Right hindlimb (tissue), 1 donor: ENCODE results near the gene LMBR1.

Experiments
- DNase-seq: peaks from one replicate; pipeline ENCODE4 v3.0.0-alpha.2; 2018

LMBR1 gene

GRCh38 chr7:156680281-156680680 is 212.7 kb downstream of the LMBR1 start:
- no peak for DNase-seq

GRCh38 chr7:156677374-156678054 is 215.5 kb downstream of the LMBR1 start:
- DNase-seq: no peak

GRCh38 chr7:156676263-156676662 is 216.7 kb downstream of the LMBR1 start:
- no peak for DNase-seq

DNA sequence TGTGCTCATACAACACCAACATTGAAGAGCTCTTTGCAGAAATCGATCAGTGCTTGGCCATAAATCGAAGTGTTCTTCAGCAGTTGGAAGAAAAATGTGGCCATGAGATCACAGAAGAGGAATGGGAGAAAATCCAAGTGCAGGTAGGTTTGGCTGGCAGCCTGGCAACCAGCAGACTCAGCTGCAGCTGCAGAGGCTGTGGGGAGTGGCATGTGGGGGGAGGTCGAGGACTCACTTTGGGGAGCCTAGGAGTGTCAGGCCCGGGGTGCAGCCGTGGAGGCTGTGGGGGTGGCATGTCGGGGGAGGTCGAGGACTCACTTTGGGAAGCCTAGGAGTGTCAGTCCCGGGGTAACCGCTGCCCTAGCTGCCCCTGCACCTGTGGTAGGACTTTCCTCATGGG is 217.3 kb downstream of the LMBR1 start:
- no peak for DNase-seq

DNA sequence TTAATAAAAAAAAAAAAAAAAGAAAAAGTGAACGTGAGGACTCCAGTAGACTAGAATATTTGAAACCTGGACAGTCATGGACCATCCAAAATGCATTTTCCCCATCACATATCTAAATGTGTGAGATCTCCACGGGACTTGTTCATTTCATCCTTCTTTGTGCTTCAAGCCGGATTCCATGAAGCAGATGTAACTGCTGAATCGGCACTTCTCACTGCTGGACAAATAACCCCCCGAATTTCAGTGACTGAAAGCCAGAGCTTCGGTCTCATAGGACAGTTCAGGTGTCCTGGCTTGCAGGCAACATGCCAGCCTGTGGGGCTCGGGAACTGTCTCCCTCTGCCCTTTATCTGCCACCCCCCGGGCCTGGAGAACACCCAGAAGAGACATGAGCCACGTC is 219.1 kb downstream of the LMBR1 start:
- no peak for DNase-seq

GRCh38 chr7:156673454-156673853 is 219.5 kb downstream of the LMBR1 start:
- DNase-seq: no peak

GRCh38 chr7:156669035-156669828 is 223.8 kb downstream of the LMBR1 start:
- no peak for DNase-seq

GRCh38 chr7:156668130-156668741 is 224.7 kb downstream of the LMBR1 start:
- DNase-seq: no peak

- no peak for DNase-seq
Observed at GRCh38 chr7:156667110-156667426, 225.9 kb downstream of the LMBR1 start.

DNA sequence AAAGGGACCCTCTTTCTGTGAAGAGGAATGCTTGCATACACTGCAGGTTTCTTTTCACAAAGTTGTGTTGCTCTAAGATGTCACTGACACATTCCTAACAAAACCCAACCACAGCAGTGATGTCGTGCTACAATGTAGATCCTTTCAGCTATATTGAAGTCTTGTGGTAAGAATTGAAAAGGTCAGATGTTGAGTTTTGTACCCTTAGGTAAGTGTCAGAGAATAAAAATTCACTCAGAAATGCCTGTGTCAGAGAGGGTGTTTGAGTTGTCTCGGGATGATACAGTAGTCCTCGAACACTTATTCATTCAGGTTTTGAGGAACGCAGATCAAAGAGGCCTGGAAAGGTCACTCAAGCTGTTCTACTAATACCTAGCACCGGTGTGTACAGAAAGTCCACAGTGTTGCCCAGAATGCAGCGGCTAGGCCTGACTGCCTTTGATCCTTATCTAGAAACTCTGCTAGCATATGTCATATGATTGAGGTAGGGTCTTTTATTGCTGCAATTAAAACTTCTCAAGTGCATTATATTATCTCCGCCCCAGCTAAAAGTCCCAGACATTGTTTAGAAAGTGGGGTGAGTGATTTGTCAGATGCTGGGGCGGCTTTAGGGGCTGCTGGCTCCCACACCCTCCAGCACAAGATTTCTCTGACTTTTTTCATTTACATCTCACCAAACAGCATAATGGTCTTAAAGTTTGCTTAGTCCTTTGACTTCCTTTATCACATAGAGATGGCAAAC is 226.4 kb downstream of the LMBR1 start:
- DNase-seq: no peak

DNA sequence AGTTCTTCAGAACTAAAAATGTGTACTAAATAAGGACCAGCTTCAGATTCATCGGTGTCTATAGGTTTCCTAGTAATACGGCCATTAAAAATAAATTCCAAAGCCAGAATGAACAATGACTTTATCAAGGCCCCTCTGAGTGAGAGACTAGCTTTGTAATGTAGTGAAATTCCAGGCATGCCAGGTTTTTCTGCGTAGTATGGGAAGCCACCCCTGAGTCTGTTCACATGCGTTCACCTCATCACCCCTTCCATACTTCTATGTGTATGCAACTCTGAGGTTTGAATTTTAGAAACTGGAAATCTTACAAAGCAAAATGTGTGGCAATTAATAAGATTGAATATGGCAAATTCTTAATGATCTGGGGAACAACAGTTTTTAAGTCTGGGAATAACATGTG is 227.9 kb downstream of the LMBR1 start:
- DNase-seq: no peak

- no peak for DNase-seq
Observed at GRCh38 chr7:156662277-156662676, 230.7 kb downstream of the LMBR1 start.

DNA sequence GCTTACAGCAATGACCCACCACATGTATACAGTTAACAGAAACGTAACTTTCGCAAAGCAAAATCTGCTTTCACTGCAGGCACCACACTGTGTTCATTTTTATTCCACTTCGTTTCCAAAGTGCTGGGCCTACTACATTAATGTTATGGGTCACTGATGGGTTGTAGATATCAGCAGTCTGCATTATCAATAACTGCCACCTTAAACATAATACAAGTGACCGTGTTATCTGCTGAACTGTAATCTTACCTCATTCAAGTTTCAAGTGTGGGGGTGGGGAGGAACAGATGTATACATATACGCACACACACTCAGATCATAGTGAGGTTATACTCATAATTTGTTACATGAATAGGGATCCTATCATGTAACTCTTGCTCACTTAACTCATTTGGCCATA is 231.3 kb downstream of the LMBR1 start:
- DNase-seq: no peak

DNA sequence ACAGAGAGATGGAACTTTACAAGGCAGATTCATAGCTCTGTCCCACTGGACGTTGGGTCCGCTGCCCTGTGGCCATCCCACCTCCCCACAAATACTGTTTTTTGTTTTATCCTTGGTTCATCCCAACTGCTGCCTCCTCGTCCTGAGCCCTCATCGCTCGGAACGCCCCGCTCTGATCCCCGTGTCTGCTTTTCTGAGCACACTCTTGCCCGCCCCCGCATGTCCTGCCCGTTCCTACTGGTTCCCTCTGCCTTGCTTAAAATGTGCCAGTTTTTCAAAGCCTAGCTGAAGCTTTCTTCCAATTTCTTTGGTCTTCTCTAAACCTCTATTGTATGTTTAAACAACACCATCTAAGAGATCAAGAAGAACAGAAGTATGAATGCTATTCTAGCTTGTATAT is 233.0 kb downstream of the LMBR1 start:
- no peak for DNase-seq

DNA sequence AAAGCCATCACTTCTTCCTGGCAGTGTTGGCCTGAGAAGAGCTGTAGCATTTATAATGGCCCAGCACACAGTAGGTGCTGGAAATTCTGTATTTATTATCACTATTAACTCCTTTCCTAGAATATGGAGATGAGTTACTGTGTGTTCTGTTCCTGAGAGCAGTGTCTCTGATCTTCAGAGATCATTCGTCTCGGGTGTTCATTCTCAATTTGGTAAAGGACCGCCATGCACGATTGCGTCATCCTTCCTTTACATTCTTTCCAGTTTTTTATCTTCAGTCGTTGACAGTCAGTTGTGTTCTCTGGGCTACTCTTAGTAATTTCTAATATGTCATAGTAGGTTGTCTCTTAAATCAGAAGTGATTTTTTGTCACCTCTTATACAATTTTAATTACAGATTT is 233.8 kb downstream of the LMBR1 start:
- no peak for DNase-seq

GRCh38 chr7:156657681-156658080 is 235.3 kb downstream of the LMBR1 start:
- no peak for DNase-seq

GRCh38 chr7:156656598-156656997 is 236.4 kb downstream of the LMBR1 start:
- no peak for DNase-seq

DNA sequence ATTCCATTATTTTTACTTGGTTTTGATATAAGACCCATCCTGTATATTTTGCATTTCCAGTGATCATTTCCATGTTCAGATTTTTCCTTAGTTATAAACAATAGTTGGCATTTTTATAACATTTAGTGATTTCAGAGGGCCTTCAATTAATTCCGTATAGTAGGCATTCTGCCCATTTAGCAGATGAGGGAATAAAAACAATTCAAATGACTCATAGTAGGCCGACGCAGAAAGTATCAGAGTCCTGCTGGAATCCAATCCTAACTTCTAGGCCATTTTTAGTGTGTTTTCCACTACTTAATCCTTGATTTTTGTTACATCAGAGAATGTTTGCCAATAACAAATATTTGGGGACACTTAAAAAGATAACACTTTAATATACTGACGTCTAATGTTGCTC is 237.0 kb downstream of the LMBR1 start:
- DNase-seq: no peak

DNA sequence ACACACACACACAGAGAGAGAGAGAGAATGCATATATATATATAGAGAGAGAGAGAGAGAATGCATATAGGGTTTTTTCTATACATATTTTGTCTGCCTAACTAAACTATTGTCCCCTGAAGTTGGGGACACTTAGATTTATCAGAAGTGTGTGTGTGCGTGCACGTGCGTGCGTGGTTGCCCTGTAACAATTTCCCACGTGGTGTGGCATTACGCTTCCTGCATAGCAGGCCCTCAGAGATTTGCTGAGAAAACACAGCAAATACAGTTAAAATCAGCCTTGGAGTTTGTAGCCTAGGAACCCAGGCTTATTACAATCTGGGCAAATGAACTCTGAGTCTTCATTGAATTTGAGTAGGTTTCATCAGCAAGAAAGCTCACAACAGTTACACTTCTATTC is 237.7 kb downstream of the LMBR1 start:
- DNase-seq: no peak

DNA sequence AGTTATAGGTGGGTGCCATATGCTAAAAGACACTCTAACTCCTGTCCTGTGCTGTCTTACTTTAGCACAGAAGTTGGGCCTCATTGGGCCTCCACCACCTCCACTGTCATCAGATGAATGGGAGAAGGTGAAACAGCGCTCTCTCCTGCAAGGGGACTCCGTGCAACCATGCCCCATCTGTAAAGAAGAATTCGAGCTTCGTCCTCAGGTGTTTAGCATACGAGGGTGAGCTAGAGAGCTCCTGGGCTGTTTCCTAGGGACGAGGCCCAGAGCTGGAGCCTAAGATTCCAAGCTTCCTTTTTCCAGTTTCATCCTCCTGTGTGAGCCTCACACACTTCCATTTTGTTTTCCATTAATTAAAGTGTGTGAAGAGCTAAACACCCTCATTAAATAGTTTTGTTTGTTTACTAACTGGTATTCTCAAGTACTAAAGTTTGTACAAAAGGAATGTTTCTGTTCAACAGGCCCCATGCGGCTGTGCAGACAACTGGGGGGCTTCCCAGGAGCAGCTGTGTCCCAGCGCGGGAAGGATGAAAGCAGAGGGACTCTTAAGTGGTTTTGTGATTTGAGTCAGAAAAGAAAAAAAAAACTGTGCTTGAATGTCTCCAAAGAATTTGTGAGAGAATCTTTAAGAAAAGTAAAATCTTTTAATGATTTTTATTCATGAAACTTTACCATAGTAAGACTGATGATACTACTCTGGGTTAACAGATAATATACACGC is 238.3 kb downstream of the LMBR1 start:
- no peak for DNase-seq

DNA sequence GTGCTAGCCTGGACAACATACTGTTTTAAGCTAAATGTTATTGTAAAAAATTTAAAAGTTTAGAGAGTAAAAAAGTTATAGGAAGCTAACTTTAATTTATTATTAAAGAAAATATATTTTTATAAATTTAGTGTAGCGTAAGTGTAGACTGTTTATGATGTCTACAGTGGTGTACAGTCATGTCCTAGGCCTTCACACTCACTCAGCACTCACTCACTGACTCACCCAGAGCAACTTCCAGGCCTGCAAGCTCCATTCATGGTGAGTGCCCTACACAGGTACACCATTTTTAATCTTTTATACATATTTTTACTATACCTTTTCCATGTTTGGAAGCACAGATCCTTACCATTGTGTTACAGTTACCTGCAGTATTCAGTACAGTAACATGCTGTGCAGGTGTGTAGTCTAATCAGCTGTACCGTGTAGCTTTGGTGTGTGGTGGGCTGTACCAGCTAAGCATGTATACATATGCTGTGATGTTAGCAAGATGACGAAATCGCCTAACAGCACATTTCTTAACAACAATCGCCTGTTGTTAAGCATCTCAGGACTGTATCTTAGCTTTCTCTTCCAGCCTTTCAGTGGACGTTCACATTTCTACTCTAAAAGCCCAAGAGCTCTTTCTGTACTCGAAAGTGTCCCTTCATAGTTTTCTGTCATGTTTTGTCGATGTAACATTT is 240.0 kb downstream of the LMBR1 start:
- no peak for DNase-seq

DNA sequence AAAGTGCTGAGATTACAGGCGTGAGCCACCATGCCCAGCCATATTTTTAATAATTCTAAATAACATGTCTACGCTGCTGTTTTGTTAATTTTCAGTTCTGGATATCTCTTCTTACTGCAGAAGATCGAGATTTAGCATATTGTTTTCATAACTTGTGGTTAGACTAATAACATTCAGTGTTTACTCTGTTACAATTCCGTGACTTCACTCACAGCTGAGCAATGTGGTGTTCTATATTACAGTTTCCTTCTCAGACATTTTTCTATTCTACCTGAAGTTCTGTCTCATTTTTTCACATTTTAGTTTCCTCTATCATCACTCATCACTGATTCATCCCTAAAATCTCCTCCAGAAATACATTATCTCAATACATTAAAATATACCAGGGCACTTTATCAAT is 241.5 kb downstream of the LMBR1 start:
- no peak for DNase-seq
